HG03280 (cell line): ENCODE measurements around the gene CDH23.

Experiments
- ATAC-seq: cut with Tn5 transposase; IDR thresholded peaks from one replicate; pipeline ENCODE4 v1.9.1; 2021; ENCODE audit warnings: mild to moderate bottlenecking, moderate library complexity; ENCODE audit not compliant: unreplicated experiment

The CDH23 gene

DNA sequence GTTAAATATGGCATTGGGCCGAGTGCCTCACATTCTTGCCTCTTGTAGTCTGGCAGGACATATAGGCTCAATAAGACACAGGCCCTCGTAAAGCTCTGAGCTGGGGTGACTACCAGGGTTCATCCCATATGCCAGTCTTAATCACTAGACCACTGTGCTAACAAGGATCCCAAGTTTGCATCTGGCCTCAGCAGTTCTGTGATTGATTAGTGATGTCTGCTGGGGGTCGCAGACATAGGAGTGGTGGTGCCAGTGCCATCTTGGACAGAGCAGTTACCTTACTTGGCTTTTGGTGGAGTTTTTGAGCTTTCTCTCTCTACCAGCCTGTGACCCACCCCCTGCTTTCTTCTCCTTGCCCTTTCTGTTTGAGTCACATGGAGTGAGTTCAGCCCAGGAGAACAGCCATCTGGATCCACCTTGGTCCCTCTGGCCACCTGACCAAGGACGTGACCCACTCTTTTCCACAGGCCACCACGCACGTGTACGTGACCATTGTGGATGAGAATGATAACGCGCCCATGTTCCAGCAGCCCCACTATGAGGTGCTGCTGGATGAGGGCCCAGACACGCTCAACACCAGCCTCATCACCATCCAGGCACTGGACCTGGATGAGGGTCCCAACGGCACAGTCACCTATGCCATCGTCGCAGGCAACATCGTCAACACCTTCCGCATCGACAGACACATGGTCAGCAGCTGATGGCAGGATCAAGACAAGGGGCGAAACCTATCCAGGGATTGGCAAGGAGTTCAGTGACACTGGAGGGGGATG is 380.7 kb downstream of the CDH23 start:
- no peak for ATAC-seq

DNA sequence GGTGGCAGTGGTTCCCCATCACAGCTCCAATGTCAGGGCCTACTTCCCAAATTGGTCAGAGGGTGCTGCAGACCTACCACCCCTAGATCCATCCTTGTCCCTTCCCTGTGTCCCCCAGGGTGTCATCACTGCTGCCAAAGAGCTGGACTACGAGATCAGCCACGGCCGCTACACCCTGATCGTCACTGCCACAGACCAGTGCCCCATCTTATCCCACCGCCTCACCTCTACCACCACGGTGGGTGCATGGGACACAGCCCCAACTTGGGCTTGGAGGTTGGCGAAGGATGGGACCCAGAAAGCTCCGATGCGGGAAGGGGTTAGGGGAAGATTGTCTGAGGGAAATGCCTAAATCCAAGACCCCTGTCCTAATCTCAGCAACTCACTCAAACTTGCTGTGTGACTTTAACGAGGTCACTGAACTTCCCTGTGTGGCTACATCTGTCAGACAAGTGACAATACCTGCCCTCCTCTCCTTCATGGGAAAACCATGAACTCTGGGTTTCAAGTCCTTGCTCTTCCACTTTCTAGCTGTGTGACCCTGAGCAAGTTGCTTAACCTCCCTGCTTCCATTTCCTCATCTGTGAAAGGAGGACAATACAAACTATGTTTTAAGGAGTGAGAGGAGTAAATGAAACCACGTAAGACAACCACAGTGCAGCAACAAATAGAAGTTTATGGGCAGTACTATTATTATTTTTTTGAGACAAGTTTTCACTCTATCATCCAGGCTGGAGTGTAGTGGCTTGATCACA is 381.5 kb downstream of the CDH23 start:
- no peak for ATAC-seq

GRCh38 chr10:71779641-71780040 is 382.9 kb downstream of the CDH23 start:
- no peak for ATAC-seq

DNA sequence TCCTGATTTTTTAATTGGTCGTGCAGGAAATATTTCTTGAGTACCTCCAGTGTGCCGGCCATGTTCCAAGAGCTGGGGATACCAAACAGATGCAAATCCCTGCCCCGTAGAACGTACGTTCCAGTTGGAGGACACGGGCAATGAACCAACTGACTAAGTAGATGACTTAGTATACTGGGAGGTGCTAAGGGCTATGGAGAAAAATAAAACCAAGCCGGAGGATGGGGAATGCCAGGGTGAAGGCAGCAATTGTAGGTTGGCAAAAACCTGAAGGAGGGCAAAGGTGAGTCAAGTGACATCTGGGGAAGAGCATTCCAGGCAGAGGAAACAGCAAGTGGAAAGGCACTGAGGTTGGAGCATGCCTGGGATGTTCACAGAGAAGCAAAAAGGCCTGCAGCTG is 383.4 kb downstream of the CDH23 start:
- no peak for ATAC-seq

DNA sequence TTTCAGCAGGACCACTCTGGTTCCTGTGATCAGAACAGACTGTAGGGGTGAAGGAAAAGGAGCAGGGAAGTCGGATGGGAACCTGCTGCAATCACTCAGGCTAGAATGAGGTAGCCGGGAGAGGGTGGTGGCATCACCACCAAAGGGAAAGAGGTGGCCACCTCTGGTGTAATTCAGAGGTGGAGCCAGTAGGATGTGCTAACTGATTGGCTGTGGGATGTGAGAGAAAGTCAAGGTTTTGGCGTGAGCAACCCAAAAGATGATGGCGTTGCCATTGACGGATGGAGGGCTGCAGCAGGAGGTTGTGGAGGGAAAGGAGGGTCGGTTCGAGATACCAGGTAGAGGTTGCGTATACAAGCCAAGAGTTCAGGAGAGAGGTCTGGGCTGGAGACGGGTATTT is 384.0 kb downstream of the CDH23 start:
- no peak for ATAC-seq

- no peak for ATAC-seq
Measured at GRCh38 chr10:71782221-71782916, 385.6 kb downstream of the CDH23 start.

DNA sequence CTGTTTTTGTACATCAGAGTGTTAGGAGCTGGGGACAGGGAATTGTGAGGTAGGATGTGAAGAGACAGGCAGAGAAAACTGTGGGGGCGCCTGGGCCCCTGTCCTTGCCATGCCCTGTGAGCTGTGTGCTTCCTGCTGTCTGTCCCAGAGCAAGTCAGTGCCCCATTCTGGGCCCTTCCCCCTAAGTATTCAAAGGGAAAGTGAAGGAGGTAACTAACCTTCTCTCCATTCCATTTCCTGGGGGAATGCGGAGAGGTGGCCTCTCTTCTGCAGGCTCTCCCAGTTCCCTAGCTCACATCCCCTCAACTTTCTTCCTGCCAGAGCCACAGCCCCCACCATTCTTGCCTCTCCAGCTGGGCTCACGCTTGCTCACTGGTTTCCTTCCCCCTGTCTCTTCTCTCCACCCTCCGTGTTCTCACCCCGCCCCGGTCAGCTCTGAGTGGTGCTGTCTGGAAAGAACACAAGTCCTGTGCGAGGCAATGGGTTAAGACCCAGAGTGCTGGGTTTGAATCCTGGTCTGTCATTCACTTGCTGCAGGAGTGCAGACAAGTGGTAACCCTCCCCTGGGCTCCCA is 386.3 kb downstream of the CDH23 start:
- ATAC-seq, result no peak

- ATAC-seq, result no peak
Measured at GRCh38 chr10:71783917-71784678, 387.4 kb downstream of the CDH23 start.

DNA sequence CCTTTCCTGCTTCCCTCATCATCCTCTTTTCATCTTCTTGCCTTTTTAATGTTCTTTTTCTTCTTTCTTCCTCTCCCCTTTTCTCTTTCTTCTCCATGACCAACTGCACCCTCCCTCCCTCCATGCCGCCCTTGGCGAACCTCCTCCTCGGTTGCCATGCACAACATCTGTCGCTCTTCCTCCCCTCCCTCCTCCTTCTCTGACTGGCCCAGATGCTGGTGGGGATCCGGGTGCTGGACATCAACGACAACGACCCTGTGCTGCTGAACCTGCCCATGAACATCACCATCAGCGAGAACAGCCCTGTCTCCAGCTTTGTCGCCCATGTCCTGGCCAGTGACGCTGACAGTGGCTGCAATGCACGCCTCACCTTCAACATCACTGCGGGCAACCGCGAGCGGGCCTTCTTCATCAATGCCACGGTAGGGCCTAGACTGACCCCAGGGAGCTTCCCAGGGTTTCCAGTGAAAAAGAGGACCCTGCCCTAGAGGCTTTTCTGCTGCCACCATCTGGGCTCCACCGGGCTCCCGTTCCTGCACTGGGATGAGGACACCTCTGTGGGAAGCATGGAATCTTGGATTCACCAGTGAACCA is 388.1 kb downstream of the CDH23 start:
- no peak for ATAC-seq

DNA sequence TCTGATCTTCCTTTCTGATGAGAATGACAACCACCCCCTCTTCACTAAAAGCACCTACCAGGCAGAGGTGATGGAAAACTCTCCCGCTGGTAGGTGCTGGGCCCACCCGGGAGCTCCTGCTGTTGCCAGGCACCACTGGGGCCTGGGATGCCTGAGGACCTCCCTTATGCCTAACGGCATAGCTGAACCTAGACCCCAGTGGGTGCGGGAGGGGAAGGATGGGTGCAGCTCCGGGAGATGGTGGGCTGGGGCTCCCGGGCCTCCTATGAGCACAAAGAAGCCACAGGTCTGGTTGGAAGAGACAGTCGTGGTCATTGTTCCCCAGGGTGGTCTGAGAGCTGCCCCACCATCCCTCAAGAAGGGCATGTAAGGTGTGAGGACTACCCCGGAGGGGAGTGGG is 392.2 kb downstream of the CDH23 start:
- no peak for ATAC-seq

DNA sequence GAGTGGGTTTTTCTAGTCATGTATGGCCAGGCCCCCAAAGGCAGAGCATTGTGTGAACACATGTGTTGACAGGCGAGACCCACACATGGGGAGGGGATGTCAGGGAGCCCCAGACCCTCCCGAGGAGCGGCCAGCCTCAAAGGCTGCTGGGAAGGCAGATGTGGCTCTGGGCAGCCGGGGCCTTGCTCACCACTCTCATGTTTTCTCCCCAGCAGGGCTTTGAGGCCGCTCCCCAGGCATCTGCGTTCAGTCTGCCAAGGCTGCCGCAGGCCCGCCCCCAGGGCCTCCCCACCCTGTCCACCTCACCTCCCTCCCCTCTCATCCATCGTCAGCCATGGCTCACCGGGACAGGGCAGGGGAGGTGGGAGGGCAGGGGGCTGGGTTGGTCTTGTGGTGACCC is 393.2 kb downstream of the CDH23 start:
- no peak for ATAC-seq

GRCh38 chr10:71790749-71791440 is 394.2 kb downstream of the CDH23 start:
- no peak for ATAC-seq

DNA sequence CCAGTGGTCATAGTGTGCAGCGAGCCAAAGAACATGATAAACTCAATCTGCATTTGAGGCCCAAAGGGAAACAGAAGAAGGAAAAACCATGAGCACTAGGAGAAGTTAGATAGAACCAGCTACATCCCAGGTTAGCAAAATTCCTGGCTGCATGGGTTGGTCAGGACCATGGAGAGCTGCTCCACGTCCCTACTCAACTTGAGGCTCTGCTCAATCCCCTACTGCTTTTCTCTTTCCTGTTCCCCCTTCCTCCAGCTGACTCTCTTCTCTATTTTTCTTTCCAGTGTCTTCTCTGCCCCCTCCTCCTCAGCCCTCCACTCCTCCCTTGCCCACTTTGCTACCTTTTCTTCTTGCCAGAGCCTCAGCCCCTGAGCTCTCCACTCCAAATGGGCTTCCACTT is 398.5 kb downstream of the CDH23 start:
- no peak for ATAC-seq

GRCh38 chr10:71796749-71797405 is 400.2 kb downstream of the CDH23 start:
- ATAC-seq, result no peak

DNA sequence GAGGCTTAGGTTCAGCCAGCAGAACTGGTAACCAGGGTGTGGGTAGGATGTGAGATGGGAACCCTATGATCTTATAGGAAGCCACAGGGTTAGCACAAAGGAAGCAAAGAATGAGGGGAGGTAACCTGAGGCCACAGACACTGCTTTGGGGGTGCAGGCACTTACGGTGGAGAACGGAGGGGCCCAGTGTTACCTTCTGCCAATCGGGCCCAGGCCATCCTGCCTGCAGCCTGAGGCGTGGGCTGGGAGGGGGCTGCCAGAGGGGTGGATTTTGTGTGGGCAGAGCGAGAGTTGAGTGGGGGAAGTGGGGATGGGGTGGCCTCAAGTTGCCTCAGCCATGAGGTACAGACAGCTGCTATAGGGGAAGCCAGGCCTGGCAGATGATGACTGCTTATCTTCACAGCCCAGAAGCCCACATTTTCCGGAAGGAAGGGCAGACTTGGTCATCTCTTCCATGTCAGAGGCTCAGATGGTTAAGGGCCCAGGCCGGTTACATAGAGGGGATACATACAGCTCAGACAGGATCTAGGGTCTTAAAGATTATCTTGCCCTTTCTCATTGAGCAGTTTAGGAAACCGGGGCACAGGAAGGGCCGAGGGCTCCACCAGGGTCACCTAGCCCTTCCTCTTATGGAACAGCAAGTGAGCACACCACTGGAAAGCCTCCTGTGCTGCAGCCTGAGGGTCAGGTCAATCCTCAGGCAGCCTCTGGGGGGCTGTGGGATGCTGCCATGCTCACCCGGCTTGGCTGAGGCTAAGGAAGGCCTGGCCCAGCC is 401.0 kb downstream of the CDH23 start:
- no peak for ATAC-seq

GRCh38 chr10:71798308-71798624 is 401.5 kb downstream of the CDH23 start:
- no peak for ATAC-seq

GRCh38 chr10:71799112-71799511 is 402.4 kb downstream of the CDH23 start:
- no peak for ATAC-seq

GRCh38 chr10:71799608-71800453 is 403.1 kb downstream of the CDH23 start:
- ATAC-seq, result no peak
